Panc1 (cell line): Measurements from ENCODE around the gene CLCN4. TPM values are rescaled to one million over a fixed set of nuclear protein-coding genes. Genes with fewer than 3 reads are reported as not detected.

Experiments
- ATAC-seq: fragments of 200-7000 bp; cut with Tn5 transposase; 2 replicates; pipeline ENCODE4 v1.9.1; 2020; ENCODE audit warnings: mild to moderate bottlenecking, moderate library complexity
- BruUV-seq: library from RNA; stranded (reverse); fragments of 400-500 nt; replicated peaks from 2 replicates; lab custom pipeline; 2021; lab: Mats Ljungman, UMichigan
- CTCF ChIA-PET: fragments of 300-600 bp; sonication (Branson Sonifier 250); formaldehyde crosslinking; loops from one replicate; lab custom pipeline; 2022; ENCODE audit warnings: antibody characterized with exemption; lab: Charles Lee
- POLR2A ChIA-PET: fragments of 300-600 bp; sonication (Branson Sonifier 250); formaldehyde crosslinking; loops from one replicate; lab custom pipeline; 2022; ENCODE audit warnings: antibody characterized with exemption; lab: Charles Lee
- DNase-seq: peaks from one replicate; pipeline ENCODE4 v3.0.0-alpha.2; 2010; ENCODE audit warnings: low read depth, low spot score
- H3K27ac ChIP-seq: 2 replicates; pipeline ENCODE4 v1.5.1; 2011; ENCODE audit warnings: mild to moderate bottlenecking, low read length, inconsistent platforms
- H3K27me3 ChIP-seq: fragments of 200-500 bp; sonication (Bioruptor generic); 2 replicates; pipeline ENCODE4 v1.6.0; 2014; ENCODE audit warnings: low read length, inconsistent platforms; ENCODE audit not compliant: control insufficient read depth, insufficient read depth
- H3K36me3 ChIP-seq: fragments of 200-500 bp; sonication (Bioruptor generic); 2 replicates; pipeline ENCODE4 v1.5.1; 2014; ENCODE audit warnings: inconsistent platforms, mild to moderate bottlenecking, low read length, moderate library complexity; ENCODE audit not compliant: control insufficient read depth, insufficient read depth
- H3K4me1 ChIP-seq: 2 replicates; pipeline ENCODE4 v1.5.1; 2011; ENCODE audit warnings: inconsistent platforms, mild to moderate bottlenecking, low read length, moderate library complexity; ENCODE audit not compliant: control insufficient read depth, insufficient read depth
- H3K4me3 ChIP-seq, 2 experiments: 2 replicates each; pipeline ENCODE4 v1.5.1; 2011 to 2012; ENCODE audit warnings: low read depth in 2 of 2, low read length in 2 of 2, mild to moderate bottlenecking in 2 of 2, inconsistent platforms in 1 of 2, moderate library complexity in 1 of 2
- H3K9me3 ChIP-seq: fragments of 200-500 bp; sonication (Bioruptor generic); 2 replicates; pipeline ENCODE4 v1.5.1; 2014; ENCODE audit warnings: low read depth, mild to moderate bottlenecking, inconsistent platforms, low read length, moderate library complexity; ENCODE audit not compliant: control insufficient read depth, insufficient read depth
- POLR2AphosphoS5 ChIP-seq: IDR thresholded peaks from 2 replicates; pipeline ENCODE4 v1.6.1; 2012; ENCODE audit warnings: mild to moderate bottlenecking, low read depth, low read length, moderate library complexity
- SIN3A ChIP-seq: IDR thresholded peaks from 2 replicates; pipeline ENCODE4 v1.6.1; 2012; ENCODE audit warnings: low read depth, mild to moderate bottlenecking, low read length, moderate library complexity, borderline replicate concordance; ENCODE audit not compliant: insufficient read depth
- TCF7L2 ChIP-seq: IDR thresholded peaks from 2 replicates; pipeline ENCODE4 v1.6.1; 2011; ENCODE audit warnings: mild to moderate bottlenecking, low read depth, low read length, inconsistent platforms
- in situ Hi-C: cut with HindIII; loops from 2 replicates; pipeline ENCODE4 v1.10.0; 2016; ENCODE audit warnings: low sequenced_read_pairs, low pct_unique_long_range_greater_than_20kb
- intact Hi-C: fragments of 100-400 bp; cut with micrococcal nuclease; formaldehyde crosslinking; loops from one replicate; pipeline ENCODE4 v1.10.0; 2022; ENCODE audit not compliant: unreplicated experiment
- total RNA-seq: library from RNA; stranded (reverse); gene quantifications from one replicate; pipeline ENCODE4 v1.2.1, GENCODE V29; 2021; ENCODE audit not compliant: unreplicated experiment
- TF ChIP-seq, protein P1 (sequence below): fragments of 450-650 bp; IDR thresholded peaks from 2 replicates; pipeline ENCODE4 v1.5.1; 2017; ENCODE audit warnings: mild to moderate bottlenecking
- TF ChIP-seq, protein P2 (sequence below), 2 experiments: IDR thresholded peaks; 2 replicates each; pipeline ENCODE4 v1.6.1; 2011 to 2012; ENCODE audit warnings: low read depth in 2 of 2, control low read depth in 1 of 2, low read length in 1 of 2, mild to moderate bottlenecking in 1 of 2, moderate library complexity in 1 of 2; ENCODE audit not compliant: insufficient read depth in 1 of 2

CLCN4 gene
- total RNA-seq, 1 experiment from 2014 or later: 2.5 TPM

DNA sequence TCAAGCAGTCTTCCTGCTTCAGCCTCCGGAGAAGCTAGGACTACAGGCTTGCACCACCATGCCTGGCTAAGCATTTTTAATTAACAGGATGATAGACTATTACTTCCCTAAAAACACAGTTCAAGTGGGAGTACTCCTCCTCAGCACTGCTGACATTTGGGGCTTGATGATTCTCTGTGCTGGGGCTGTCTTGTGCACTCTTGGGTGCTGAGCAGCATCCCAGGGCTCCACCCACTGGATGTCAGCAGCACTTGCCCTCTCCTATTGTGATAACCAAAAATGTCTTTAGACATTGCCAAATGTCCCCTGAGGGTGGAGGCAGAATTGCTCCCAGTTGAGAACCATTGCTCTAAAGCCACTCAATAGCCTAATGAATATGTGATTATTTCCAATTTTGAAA lies 60.4 kb downstream of the CLCN4 start:
- no peak for ATAC-seq
- Histone ChIP-seq H3K36me3 (no peaks in the 10 kb centered on the region), H3K27me3 (no peaks in the 10 kb centered on the region), H3K4me1 (no peaks in the 10 kb centered on the region), H3K4me3 (no peak overlapping the region), H3K27ac (no peak overlapping the region), H3K9me3 (no peaks in the 10 kb centered on the region)
- in situ Hi-C loops (no loop called here), intact Hi-C loops (no loop called here)
- POLR2A ChIA-PET: no interaction called here
- TF ChIP-seq POLR2AphosphoS5: no peak
- no peak for TF ChIP-seq SIN3A
- TF ChIP-seq, protein P1, sequence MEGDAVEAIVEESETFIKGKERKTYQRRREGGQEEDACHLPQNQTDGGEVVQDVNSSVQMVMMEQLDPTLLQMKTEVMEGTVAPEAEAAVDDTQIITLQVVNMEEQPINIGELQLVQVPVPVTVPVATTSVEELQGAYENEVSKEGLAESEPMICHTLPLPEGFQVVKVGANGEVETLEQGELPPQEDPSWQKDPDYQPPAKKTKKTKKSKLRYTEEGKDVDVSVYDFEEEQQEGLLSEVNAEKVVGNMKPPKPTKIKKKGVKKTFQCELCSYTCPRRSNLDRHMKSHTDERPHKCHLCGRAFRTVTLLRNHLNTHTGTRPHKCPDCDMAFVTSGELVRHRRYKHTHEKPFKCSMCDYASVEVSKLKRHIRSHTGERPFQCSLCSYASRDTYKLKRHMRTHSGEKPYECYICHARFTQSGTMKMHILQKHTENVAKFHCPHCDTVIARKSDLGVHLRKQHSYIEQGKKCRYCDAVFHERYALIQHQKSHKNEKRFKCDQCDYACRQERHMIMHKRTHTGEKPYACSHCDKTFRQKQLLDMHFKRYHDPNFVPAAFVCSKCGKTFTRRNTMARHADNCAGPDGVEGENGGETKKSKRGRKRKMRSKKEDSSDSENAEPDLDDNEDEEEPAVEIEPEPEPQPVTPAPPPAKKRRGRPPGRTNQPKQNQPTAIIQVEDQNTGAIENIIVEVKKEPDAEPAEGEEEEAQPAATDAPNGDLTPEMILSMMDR: no peak
- no peak for TF ChIP-seq TCF7L2
- TF ChIP-seq, protein P2, sequence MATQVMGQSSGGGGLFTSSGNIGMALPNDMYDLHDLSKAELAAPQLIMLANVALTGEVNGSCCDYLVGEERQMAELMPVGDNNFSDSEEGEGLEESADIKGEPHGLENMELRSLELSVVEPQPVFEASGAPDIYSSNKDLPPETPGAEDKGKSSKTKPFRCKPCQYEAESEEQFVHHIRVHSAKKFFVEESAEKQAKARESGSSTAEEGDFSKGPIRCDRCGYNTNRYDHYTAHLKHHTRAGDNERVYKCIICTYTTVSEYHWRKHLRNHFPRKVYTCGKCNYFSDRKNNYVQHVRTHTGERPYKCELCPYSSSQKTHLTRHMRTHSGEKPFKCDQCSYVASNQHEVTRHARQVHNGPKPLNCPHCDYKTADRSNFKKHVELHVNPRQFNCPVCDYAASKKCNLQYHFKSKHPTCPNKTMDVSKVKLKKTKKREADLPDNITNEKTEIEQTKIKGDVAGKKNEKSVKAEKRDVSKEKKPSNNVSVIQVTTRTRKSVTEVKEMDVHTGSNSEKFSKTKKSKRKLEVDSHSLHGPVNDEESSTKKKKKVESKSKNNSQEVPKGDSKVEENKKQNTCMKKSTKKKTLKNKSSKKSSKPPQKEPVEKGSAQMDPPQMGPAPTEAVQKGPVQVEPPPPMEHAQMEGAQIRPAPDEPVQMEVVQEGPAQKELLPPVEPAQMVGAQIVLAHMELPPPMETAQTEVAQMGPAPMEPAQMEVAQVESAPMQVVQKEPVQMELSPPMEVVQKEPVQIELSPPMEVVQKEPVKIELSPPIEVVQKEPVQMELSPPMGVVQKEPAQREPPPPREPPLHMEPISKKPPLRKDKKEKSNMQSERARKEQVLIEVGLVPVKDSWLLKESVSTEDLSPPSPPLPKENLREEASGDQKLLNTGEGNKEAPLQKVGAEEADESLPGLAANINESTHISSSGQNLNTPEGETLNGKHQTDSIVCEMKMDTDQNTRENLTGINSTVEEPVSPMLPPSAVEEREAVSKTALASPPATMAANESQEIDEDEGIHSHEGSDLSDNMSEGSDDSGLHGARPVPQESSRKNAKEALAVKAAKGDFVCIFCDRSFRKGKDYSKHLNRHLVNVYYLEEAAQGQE (IDR thresholded peaks at IDR 0.05; ENCODE audit: insufficient read depth in 1 of 2, low read depth in 2 of 2, low read length in 1 of 2): no peak
- no peak for DNase-seq
- CTCF ChIA-PET: no interaction called here
- no TSS peak for BruUV-seq

DNA sequence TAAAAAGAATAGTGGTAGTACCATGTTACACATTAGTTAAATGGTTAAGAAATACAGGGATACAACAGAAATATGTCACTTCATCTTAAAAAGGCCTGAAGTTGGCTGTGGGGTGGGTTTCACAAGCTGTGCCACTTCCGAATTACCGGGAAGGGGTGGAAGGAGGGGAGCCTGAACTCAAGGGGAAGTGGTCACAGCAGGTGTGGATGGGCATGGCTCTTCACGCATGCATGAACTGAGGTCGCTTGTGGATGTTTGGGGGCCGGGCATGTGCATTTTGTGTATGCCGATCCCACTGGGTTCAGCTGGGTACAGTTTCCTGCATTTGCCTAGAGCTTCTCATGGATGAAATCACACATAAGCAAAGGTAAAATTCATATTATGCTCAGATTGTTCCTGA lies 64.9 kb downstream of the CLCN4 start:
- CTCF ChIA-PET: no interaction called here
- in situ Hi-C loops (no loop called here), intact Hi-C loops (no loop called here)
- H3K4me3 ChIP-seq: no peak overlapping the region
- no peak for ATAC-seq
- no peaks in the 10 kb centered on the region for H3K9me3 ChIP-seq
- no peak for TF ChIP-seq SIN3A
- TF ChIP-seq, protein P2 (IDR thresholded peaks at IDR 0.05; ENCODE audit: insufficient read depth in 1 of 2, low read depth in 2 of 2, low read length in 1 of 2): no peak
- TF ChIP-seq, protein P1: no peak
- no peak for TF ChIP-seq TCF7L2
- no peak for TF ChIP-seq POLR2AphosphoS5
- BruUV-seq: no TSS peak
- no peak for DNase-seq
- no peaks in the 10 kb centered on the region for H3K27me3 ChIP-seq
- no peak overlapping the region for H3K27ac ChIP-seq
- H3K36me3 ChIP-seq: no peaks in the 10 kb centered on the region
- POLR2A ChIA-PET: no interaction called here
- H3K4me1 ChIP-seq: no peaks in the 10 kb centered on the region
